SK-N-SH (cell line): ENCODE data around the gene ABL2. TPM values are rescaled to one million over a fixed set of nuclear protein-coding genes. Genes with fewer than 3 reads are reported as not detected.

ENCODE experiments used
- ELF1 ChIP-seq: IDR thresholded peaks from 2 replicates; pipeline ENCODE4 v1.4.0; 2012
- EP300 ChIP-seq, 2 experiments: IDR thresholded peaks; 2 replicates each; pipeline versions ENCODE4 v1.4.0 to v1.6.1; 2012; ENCODE audit warnings: borderline replicate concordance in 1 of 2, low read depth in 1 of 2, low read length in 1 of 2
- EZH2phosphoT487 ChIP-seq: fragments of 200-600 bp; sonication (generic); IDR thresholded peaks from 2 replicates; pipeline ENCODE4 v1.6.1; 2017; ENCODE audit warnings: low read depth, mixed run types, mild to moderate bottlenecking, antibody characterized with exemption, moderate library complexity, borderline replicate concordance
- FOSL2 ChIP-seq: IDR thresholded peaks from 2 replicates; pipeline ENCODE4 v1.4.0; 2012; ENCODE audit warnings: low read depth, mild to moderate bottlenecking, moderate library complexity, borderline replicate concordance
- GATA2 ChIP-seq: sonication (generic); formaldehyde crosslinking; IDR thresholded peaks from 2 replicates; pipeline ENCODE4 v1.5.0; 2020; ENCODE audit warnings: mild to moderate bottlenecking, missing genetic modification reagents
- MEF2A ChIP-seq: IDR thresholded peaks from 2 replicates; pipeline ENCODE4 v1.4.0; 2012; ENCODE audit warnings: low read depth, borderline replicate concordance
- MXI1 ChIP-seq: IDR thresholded peaks from 2 replicates; pipeline ENCODE4 v1.6.1; 2012; ENCODE audit warnings: mild to moderate bottlenecking, low read depth, low read length, improper control_type of control experiment
- NRF1 ChIP-seq: IDR thresholded peaks from 2 replicates; pipeline ENCODE4 v1.6.1; 2012; ENCODE audit warnings: low read depth, mild to moderate bottlenecking, low read length
- RXRA ChIP-seq: IDR thresholded peaks from 2 replicates; pipeline ENCODE4 v1.4.0; 2012; ENCODE audit warnings: low read depth, mild to moderate bottlenecking, borderline replicate concordance
- SIN3A ChIP-seq: IDR thresholded peaks from 2 replicates; pipeline ENCODE4 v1.6.1; 2012; ENCODE audit warnings: low read depth, mild to moderate bottlenecking, low read length, moderate library complexity, borderline replicate concordance
- SMC3 ChIP-seq: IDR thresholded peaks from 2 replicates; pipeline ENCODE4 v1.6.1; 2012; ENCODE audit warnings: low read depth, low read length, improper control_type of control experiment
- YY1 ChIP-seq: IDR thresholded peaks from 2 replicates; pipeline ENCODE4 v1.4.0; 2012; ENCODE audit warnings: low read depth, mild to moderate bottlenecking
- polyA plus RNA-seq, 3 experiments: library from polyadenylated mRNA; depleted of rRNA; stranded (reverse); fragments of >200 nt; gene quantifications; 2 replicates each; pipeline ENCODE4 v1.2.3, GENCODE V29; 2012
- TF ChIP-seq, protein P1 (sequence below): IDR thresholded peaks from 2 replicates; pipeline ENCODE4; 2012
- TF ChIP-seq, protein P2 (sequence below): IDR thresholded peaks from 2 replicates; pipeline ENCODE4 v1.4.0; 2012; ENCODE audit warnings: low read depth, borderline replicate concordance
- TF ChIP-seq, protein P3 (sequence below): IDR thresholded peaks from 2 replicates; pipeline ENCODE4 v1.6.1; 2012; ENCODE audit warnings: mild to moderate bottlenecking, low read depth, low read length, moderate library complexity
- TF ChIP-seq, protein P4 (sequence below): IDR thresholded peaks from 2 replicates; pipeline ENCODE4 v1.4.0; 2012; ENCODE audit warnings: low read depth
- TF ChIP-seq, protein P5 (sequence below): IDR thresholded peaks from 2 replicates; pipeline ENCODE4 v1.4.0; 2012; ENCODE audit warnings: low read depth, borderline replicate concordance

Gene ABL2
- polyA plus RNA-seq, 1 of the 3 experiments (the other 2 are of a cell fraction) = 7.5 TPM

DNA sequence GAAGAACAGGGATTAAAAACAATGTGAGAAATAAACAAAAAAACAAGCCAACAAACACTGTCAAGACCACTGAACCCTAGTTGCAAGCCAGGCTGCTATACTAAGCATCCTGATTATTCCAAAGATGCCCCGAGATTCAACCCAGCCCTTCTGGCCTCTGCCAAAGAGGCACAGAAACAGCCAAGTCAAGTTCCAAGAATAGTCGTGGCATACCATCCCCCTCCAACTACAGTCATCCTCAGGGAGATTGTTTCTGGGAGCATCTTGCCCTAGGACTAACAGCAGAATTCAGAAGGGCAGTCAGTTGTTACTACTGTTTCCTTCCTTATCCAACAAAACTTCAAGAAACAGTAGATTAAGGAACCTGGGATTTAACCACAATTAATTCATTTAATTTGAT is 52.3 kb downstream of the ABL2 start (continued):
- TF ChIP-seq, protein P1, sequence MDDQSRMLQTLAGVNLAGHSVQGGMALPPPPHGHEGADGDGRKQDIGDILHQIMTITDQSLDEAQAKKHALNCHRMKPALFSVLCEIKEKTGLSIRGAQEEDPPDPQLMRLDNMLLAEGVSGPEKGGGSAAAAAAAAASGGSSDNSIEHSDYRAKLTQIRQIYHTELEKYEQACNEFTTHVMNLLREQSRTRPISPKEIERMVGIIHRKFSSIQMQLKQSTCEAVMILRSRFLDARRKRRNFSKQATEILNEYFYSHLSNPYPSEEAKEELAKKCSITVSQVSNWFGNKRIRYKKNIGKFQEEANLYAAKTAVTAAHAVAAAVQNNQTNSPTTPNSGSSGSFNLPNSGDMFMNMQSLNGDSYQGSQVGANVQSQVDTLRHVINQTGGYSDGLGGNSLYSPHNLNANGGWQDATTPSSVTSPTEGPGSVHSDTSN = no peak
- no peak for TF ChIP-seq SMC3
- peak; percentile 84 for TF ChIP-seq MEF2A
- TF ChIP-seq MXI1 = no peak
- TF ChIP-seq, protein P2, sequence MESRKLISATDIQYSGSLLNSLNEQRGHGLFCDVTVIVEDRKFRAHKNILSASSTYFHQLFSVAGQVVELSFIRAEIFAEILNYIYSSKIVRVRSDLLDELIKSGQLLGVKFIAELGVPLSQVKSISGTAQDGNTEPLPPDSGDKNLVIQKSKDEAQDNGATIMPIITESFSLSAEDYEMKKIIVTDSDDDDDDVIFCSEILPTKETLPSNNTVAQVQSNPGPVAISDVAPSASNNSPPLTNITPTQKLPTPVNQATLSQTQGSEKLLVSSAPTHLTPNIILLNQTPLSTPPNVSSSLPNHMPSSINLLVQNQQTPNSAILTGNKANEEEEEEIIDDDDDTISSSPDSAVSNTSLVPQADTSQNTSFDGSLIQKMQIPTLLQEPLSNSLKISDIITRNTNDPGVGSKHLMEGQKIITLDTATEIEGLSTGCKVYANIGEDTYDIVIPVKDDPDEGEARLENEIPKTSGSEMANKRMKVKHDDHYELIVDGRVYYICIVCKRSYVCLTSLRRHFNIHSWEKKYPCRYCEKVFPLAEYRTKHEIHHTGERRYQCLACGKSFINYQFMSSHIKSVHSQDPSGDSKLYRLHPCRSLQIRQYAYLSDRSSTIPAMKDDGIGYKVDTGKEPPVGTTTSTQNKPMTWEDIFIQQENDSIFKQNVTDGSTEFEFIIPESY = no peak
- TF ChIP-seq EP300 (IDR thresholded peaks at IDR 0.05; ENCODE audit: borderline replicate concordance in 1 of 2, low read depth in 1 of 2, low read length in 1 of 2) = no peak; a peak in 1 of 4 replicates
- TF ChIP-seq EZH2phosphoT487 = no peak
- TF ChIP-seq ELF1 = no peak
- TF ChIP-seq, protein P3, sequence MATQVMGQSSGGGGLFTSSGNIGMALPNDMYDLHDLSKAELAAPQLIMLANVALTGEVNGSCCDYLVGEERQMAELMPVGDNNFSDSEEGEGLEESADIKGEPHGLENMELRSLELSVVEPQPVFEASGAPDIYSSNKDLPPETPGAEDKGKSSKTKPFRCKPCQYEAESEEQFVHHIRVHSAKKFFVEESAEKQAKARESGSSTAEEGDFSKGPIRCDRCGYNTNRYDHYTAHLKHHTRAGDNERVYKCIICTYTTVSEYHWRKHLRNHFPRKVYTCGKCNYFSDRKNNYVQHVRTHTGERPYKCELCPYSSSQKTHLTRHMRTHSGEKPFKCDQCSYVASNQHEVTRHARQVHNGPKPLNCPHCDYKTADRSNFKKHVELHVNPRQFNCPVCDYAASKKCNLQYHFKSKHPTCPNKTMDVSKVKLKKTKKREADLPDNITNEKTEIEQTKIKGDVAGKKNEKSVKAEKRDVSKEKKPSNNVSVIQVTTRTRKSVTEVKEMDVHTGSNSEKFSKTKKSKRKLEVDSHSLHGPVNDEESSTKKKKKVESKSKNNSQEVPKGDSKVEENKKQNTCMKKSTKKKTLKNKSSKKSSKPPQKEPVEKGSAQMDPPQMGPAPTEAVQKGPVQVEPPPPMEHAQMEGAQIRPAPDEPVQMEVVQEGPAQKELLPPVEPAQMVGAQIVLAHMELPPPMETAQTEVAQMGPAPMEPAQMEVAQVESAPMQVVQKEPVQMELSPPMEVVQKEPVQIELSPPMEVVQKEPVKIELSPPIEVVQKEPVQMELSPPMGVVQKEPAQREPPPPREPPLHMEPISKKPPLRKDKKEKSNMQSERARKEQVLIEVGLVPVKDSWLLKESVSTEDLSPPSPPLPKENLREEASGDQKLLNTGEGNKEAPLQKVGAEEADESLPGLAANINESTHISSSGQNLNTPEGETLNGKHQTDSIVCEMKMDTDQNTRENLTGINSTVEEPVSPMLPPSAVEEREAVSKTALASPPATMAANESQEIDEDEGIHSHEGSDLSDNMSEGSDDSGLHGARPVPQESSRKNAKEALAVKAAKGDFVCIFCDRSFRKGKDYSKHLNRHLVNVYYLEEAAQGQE = no peak
- TF ChIP-seq, protein P4, sequence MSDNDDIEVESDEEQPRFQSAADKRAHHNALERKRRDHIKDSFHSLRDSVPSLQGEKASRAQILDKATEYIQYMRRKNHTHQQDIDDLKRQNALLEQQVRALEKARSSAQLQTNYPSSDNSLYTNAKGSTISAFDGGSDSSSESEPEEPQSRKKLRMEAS = no peak
- no peak for TF ChIP-seq SIN3A
- 0 out of 2 replicates have a peak, but pooled peaks have one; percentile 23 for TF ChIP-seq FOSL2
- no peak for TF ChIP-seq GATA2 (CRISPR knock-in tag)
- no peak for TF ChIP-seq NRF1
- no peak for TF ChIP-seq YY1
- TF ChIP-seq, protein P5, sequence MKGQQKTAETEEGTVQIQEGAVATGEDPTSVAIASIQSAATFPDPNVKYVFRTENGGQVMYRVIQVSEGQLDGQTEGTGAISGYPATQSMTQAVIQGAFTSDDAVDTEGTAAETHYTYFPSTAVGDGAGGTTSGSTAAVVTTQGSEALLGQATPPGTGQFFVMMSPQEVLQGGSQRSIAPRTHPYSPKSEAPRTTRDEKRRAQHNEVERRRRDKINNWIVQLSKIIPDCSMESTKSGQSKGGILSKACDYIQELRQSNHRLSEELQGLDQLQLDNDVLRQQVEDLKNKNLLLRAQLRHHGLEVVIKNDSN = no peak
- peak; percentile 83; the same call in 1 of the 2 replicates for TF ChIP-seq RXRA
